ENCODE results near the gene MAD2L1. TPM values are rescaled to one million over a fixed set of nuclear protein-coding genes. Genes with fewer than 3 reads are reported as not detected.

Gene MAD2L1
- total and polyA plus RNA-seq, 10 donors: 3.3 to 13.7 (median 5.0) TPM

GRCh38 chr4:120034913-120035312, 31.7 kb downstream of the MAD2L1 start:
- Histone ChIP-seq H3K27me3 (replicated peaks in 1 of 7) (peaks cover 0 to 11% (median 0%) of the 10 kb centered on the region in 7 donors), H3K4me3 (no peak overlapping the region), H3K4me1 (no peaks in the 10 kb centered on the region), H3K36me3 (no peaks in the 10 kb centered on the region), H3K27ac (no peak overlapping the region), H3K9me3 (no peaks in the 10 kb centered on the region)
- WGBS, 5 donors: 72 to 79% (median 74%) methylated on average over 2 of the region's 2 CpGs
- intact Hi-C loops (cut with DNase I; ENCODE audit: low total_unique reads): no loop called here
- DNase-seq: no peak
- TF ChIP-seq POLR2AphosphoS5 (IDR thresholded peaks at IDR 0.05): no peak
- TF ChIP-seq POLR2A (IDR thresholded peaks at IDR 0.05): no peak
- TF ChIP-seq CTCF (IDR thresholded peaks at IDR 0.05 in 8 of 11, conservative IDR thresholded peaks at IDR 0.05 in 3 of 11): no peak

DNA sequence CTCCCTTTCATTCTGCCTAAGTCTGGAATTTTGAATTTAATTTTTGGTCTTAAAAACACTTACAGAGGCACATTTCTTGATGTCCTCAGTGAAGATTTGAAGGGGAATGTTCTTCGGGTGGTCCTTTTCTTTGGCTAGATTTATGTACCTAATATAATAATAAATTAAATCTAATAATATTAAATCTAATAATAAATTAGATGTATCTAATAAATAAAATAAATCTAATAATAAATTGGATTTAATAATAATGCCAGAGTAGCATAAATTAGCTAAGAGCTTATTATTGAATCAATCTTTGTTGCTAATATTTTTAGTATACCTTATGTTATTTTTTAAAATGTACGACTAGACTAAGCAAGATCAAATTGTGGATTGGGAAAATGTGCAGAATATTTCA, 39.8 kb downstream of the MAD2L1 start:
- no peak for DNase-seq
- Histone ChIP-seq H3K27me3 (replicated peaks in 1 of 7) (peaks cover 0 to 7% (median 0%) of the 10 kb centered on the region in 7 donors), H3K9me3 (no peaks in the 10 kb centered on the region), H3K4me3 (no peak overlapping the region), H3K4me1 (no peaks in the 10 kb centered on the region), H3K27ac (no peak overlapping the region), H3K36me3 (no peaks in the 10 kb centered on the region)
- intact Hi-C loops (cut with DNase I; ENCODE audit: low total_unique reads): no loop called here
- 60 to 95% (median 91%) methylated on average over 2 of the region's 2 CpGs for WGBS, 5 donors
- no peak for TF ChIP-seq POLR2A (IDR thresholded peaks at IDR 0.05)
- TF ChIP-seq POLR2AphosphoS5 (IDR thresholded peaks at IDR 0.05): no peak
- no peak for TF ChIP-seq CTCF (IDR thresholded peaks at IDR 0.05 in 8 of 11, conservative IDR thresholded peaks at IDR 0.05 in 3 of 11)

DNA sequence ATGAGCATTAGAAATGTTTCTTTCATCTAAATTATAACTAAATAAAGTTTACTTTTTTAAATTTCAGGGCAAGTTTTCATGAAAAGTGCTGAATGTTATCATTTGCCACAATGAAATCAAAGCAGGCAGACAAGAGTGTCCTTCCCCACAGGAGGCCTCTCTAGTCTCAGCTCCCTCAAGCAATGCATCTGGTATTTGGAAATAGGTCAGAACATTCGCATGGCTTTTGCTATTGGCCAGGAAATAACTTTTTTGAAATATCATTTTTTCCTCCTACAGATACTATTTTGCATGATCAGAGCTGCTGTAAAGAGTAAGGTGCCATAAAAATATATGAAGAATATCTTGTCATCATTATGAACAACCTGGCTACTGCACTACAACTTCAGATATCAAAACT, 41.1 kb downstream of the MAD2L1 start:
- Histone ChIP-seq H3K36me3 (no peaks in the 10 kb centered on the region), H3K4me1 (no peaks in the 10 kb centered on the region), H3K27ac (no peak overlapping the region), H3K9me3 (no peaks in the 10 kb centered on the region), H3K4me3 (no peak overlapping the region), H3K27me3 (replicated peaks in 1 of 7) (peaks cover 0 to 3% (median 0%) of the 10 kb centered on the region in 7 donors)
- DNase-seq: no peak
- WGBS, 5 donors: 49 to 77% (median 64%) methylated on average over 1 of the region's 1 CpG
- TF ChIP-seq POLR2AphosphoS5 (IDR thresholded peaks at IDR 0.05) (no peak), CTCF (IDR thresholded peaks at IDR 0.05 in 8 of 11, conservative IDR thresholded peaks at IDR 0.05 in 3 of 11) (no peak), POLR2A (IDR thresholded peaks at IDR 0.05) (no peak)
- intact Hi-C loops (cut with DNase I; ENCODE audit: low total_unique reads): no loop called here

DNA sequence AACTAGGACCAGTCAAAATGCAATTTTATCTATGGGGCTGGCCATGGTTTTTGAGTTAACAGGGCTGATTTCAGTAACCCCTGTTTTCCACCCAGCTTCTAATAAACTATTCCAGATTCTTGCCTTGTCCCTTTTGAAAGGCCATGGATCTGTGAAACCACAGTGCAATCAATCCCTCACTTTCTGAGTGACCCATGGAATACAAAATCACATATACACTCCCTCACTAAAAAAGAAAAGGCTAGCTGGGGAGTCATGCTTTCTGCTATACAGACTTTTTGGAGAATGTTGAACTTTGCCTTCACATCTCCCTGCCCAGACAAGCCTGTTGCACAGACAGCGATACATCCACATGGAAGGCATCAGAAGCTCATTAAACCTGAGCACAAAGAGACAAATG, 47.9 kb downstream of the MAD2L1 start:
- TF ChIP-seq POLR2A (IDR thresholded peaks at IDR 0.05): no peak
- TF ChIP-seq POLR2AphosphoS5 (IDR thresholded peaks at IDR 0.05): no peak
- TF ChIP-seq CTCF (IDR thresholded peaks at IDR 0.05 in 8 of 11, conservative IDR thresholded peaks at IDR 0.05 in 3 of 11): no peak
- WGBS, 5 donors: 79 to 100% (median 92%) methylated on average over 1 of the region's 1 CpG
- Histone ChIP-seq H3K27me3 (replicated peaks in 1 of 7) (no peaks in the 10 kb centered on the region), H3K4me3 (no peak overlapping the region), H3K36me3 (no peaks in the 10 kb centered on the region), H3K9me3 (no peaks in the 10 kb centered on the region), H3K4me1 (no peaks in the 10 kb centered on the region), H3K27ac (no peak overlapping the region)
- intact Hi-C loops (cut with DNase I; ENCODE audit: low total_unique reads): no loop called here
- DNase-seq: no peak

Measured in spleen (tissue), 11 donors.